Lower leg skin (tissue), 4 donors: ENCODE measurements around the gene MOCS1. TPM values are rescaled to one million over a fixed set of nuclear protein-coding genes. Genes with fewer than 3 reads are reported as not detected.

Source experiments
- DNase-seq, 2 donors: peaks; one replicate each; pipeline ENCODE4 v3.0.0-alpha.2; 2019; ENCODE audit warnings: low spot score in 2 of 2
- H3K4me3 ChIP-seq: fragments of 200-600 bp; sonication (generic); 2 replicates; pipeline ENCODE4 v1.5.1; 2017; ENCODE audit warnings: mild to moderate bottlenecking, low read depth; ENCODE audit not compliant: poor library complexity, severe bottlenecking
- CTCF ChIP-seq, 3 donors: fragments of 450-650 bp; IDR thresholded peaks; one replicate each; pipeline ENCODE4 v1.5.1; 2016; ENCODE audit warnings: antibody characterized with exemption in 3 of 3, mild to moderate bottlenecking in 3 of 3, moderate library complexity in 2 of 3
- POLR2A ChIP-seq, 2 donors: fragments of 450-650 bp; IDR thresholded peaks; one replicate each; pipeline ENCODE4 v1.6.1; 2016 to 2017; ENCODE audit warnings: antibody characterized with exemption in 2 of 2, mild to moderate bottlenecking in 1 of 2, moderate library complexity in 1 of 2
- WGBS, 2 donors: methylation state at CpG; one replicate each; pipeline ENCODE4 v1.1.5; 2018; 5-methylcytosine and 5-hydroxymethylcytosine counted together
- intact Hi-C: fragments of 100-400 bp; cut with DNase I; formaldehyde crosslinking; loops from one replicate; pipeline ENCODE4 v1.15.0; 2023; ENCODE audit warnings: low total_unique reads
- total RNA-seq, 4 donors: library from RNA; depleted of rRNA; stranded (reverse); fragments of >200 nt; gene quantifications; one replicate each; pipeline ENCODE4 v1.1.0, GENCODE V29; 2016

Gene MOCS1
- total RNA-seq, 4 donors from 2014 or later = 4.8 to 18.7 (median 10.5) TPM

DNA sequence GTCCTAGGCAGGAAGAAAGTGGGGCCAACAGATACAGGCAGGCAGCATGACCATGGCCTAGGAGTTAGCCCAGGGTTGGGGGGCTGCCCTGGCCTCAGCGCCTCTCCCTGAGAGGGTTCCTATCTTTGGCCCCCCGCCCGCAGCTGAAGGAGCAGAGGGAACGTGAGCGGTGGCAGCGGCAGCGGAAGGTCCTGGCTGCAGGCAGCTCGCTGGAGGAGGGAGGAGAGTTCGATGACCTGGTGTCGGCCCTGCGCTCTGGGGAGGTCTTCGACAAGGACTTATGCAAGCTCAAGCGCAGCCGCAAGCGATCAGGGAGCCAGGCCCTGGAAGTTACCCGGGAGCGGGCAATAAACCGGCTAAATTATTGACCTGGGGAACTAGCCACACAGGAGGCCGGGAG is 32.6 kb downstream of the MOCS1 start:
- peak in 1 of 2 donors; percentile 75 for DNase-seq
- intact Hi-C loops = no loop called here
- 84 to 86% methylated on average over 19 of the region's 19 CpGs for WGBS, 2 donors
- H3K4me3 ChIP-seq = no peak overlapping the region
- TF ChIP-seq POLR2A (IDR thresholded peaks at IDR 0.05) (no peak), CTCF (IDR thresholded peaks at IDR 0.05) (no peak)

GRCh38 chr6:39901116-39901655 is 33.1 kb downstream of the MOCS1 start:
- intact Hi-C loops = no loop called here
- DNase-seq = peak in 1 of 2 donors; percentile 57
- 79 to 80% methylated on average over 10 of the region's 10 CpGs for WGBS, 2 donors
- TF ChIP-seq CTCF (IDR thresholded peaks at IDR 0.05) (no peak), POLR2A (IDR thresholded peaks at IDR 0.05) (no peak)
- no peak overlapping the region for H3K4me3 ChIP-seq

- TF ChIP-seq POLR2A (IDR thresholded peaks at IDR 0.05) (no peak), CTCF (IDR thresholded peaks at IDR 0.05) (no peak)
- 90 to 91% methylated on average over 10 of the region's 10 CpGs for whole genome bisulfite sequencing, 2 donors
- peak in 1 of 2 donors; percentile 45 for DNase-seq
- no peak overlapping the region for H3K4me3 ChIP-seq
- intact Hi-C loops = no loop called here
Observed at GRCh38 chr6:39899554-39900295, 34.5 kb downstream of the MOCS1 start.

DNA sequence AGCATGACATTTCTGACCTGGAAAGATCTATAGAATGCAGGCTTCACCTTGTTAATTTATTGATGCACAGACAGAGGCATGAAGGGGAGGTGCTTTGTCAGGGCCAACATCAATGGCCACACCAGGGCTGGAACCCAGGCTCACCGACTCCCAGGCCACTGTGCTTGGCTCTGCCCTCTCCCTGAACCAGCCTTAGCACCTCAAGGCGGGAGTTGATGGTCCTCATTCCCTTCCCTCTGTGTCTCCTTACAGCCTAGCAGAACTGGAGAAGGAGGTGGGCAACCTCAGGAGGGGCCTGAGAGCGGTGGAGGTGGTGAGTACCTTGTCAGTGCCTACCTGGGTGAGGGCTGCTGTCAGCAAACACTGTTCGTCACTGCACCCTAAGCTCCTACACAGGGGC is 35.6 kb downstream of the MOCS1 start:
- intact Hi-C loops = no loop called here
- TF ChIP-seq POLR2A (IDR thresholded peaks at IDR 0.05) = no peak
- TF ChIP-seq CTCF (IDR thresholded peaks at IDR 0.05) = no peak
- 85 to 89% methylated on average over 4 of the region's 4 CpGs for WGBS, 2 donors
- no peak overlapping the region for H3K4me3 ChIP-seq
- DNase-seq = no peak

DNA sequence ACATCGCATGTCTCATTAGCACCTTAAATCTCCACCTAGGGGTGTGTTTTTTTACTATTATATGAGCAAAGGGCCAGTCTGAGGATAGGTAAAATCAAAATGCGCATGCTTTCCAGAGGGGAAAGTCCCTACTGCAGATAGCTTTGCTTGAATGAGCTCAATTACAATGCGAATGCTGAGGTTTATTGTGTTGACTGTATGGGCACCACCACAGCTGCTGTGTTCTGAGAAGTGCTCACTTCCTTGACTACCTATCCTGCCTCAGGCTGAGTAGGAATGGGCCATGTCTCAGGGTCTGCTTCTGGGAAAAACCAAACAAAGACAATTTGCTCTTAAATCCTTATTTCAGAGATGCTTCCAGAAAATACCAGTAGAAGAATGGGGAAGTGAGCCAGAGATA is 36.6 kb downstream of the MOCS1 start:
- intact Hi-C loops = no loop called here
- 88 to 93% methylated on average over 3 of the region's 3 CpGs for WGBS, 2 donors

More for the DNA sequence above, 36.6 kb downstream of the MOCS1 start:
- no peak overlapping the region for H3K4me3 ChIP-seq
- no peak for TF ChIP-seq POLR2A (IDR thresholded peaks at IDR 0.05)
- no peak for TF ChIP-seq CTCF (IDR thresholded peaks at IDR 0.05)
- DNase-seq = peak in 1 of 2 donors; percentile 1
